Stimulated activated CD4-positive, alpha-beta T cell treated with anti-CD3 and anti-CD28 coated beads, Interleukin-1b, Interleukin-23, amount 100 ng/mL, for 4 hours (primary cell): ENCODE data around the gene GUCA2A.

Source experiments
- DNase-seq, 2 donors: peaks; one replicate each; pipeline ENCODE4 v3.0.0-alpha.2; 2020; ENCODE audit warnings: low read depth in 2 of 2

GUCA2A gene

GRCh38 chr1:42130061-42130660 lies 34.4 kb downstream of the GUCA2A start:
- DNase-seq: no peak

GRCh38 chr1:42128964-42129363 lies 35.6 kb downstream of the GUCA2A start:
- DNase-seq: no peak

- no peak for DNase-seq
Observed at GRCh38 chr1:42128499-42128898, 36.0 kb downstream of the GUCA2A start.

- no peak for DNase-seq
Observed at GRCh38 chr1:42127767-42128166, 36.8 kb downstream of the GUCA2A start.

- no peak for DNase-seq
Observed at GRCh38 chr1:42125552-42125951, 39.0 kb downstream of the GUCA2A start.

- no peak for DNase-seq
Observed at GRCh38 chr1:42122408-42122807, 42.1 kb downstream of the GUCA2A start.

GRCh38 chr1:42118125-42118524 lies 46.4 kb downstream of the GUCA2A start:
- no peak for DNase-seq

- no peak for DNase-seq
Observed at GRCh38 chr1:42117214-42117613, 47.3 kb downstream of the GUCA2A start.

- DNase-seq: no peak
Observed at GRCh38 chr1:42114229-42114628, 50.3 kb downstream of the GUCA2A start.
